GF-D8 (cell line): ENCODE results near the gene SMIM45.
"Not testable (repeated sequence)": the region's sequence is repeated elsewhere in the genome, so short reads cannot be mapped to it uniquely, and the experiment has no call there.

Source experiments
- DNase-seq: peaks from one replicate; lab custom pipeline; 2025; lab: John Stamatoyannopoulos, UW

Gene SMIM45

GRCh38 chr22:41934284-41935014 is 17.5 kb upstream of the SMIM45 start:
- DNase-seq, result no peak

DNA sequence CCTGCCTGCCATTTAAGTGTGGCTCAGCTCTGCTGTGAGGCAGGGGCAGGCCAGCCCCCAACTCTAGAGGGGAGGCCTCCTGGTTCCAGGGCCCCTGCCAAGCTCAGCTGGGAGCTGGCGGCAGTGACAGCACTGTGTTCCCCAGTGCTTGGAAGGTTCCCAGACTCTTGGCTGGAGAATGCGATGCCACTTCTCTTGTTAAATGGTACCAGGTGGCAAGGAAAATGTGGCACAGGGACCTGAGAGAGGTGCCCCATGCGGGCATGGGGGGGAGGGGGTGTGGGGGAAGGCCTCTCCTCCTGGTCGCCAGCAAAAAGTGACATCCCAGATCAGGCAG is 17.0 kb upstream of the SMIM45 start:
- no peak for DNase-seq

- no peak for DNase-seq
Measured at GRCh38 chr22:41935509-41935908, 16.4 kb upstream of the SMIM45 start.

DNA sequence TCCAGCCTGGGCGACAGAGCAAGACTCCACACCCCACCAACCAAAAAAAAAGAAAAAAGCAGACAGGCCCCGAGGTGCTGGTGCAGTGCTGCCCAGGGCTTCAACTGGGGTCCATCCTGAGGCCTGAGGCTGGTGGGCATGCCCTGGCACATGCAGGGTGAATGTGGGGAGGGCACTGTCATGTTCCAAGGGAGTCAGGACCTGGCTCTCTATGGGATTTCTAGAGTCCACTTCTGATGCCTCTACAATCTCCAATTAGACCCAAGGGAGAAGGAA is 15.1 kb upstream of the SMIM45 start:
- DNase-seq, result no peak

DNA sequence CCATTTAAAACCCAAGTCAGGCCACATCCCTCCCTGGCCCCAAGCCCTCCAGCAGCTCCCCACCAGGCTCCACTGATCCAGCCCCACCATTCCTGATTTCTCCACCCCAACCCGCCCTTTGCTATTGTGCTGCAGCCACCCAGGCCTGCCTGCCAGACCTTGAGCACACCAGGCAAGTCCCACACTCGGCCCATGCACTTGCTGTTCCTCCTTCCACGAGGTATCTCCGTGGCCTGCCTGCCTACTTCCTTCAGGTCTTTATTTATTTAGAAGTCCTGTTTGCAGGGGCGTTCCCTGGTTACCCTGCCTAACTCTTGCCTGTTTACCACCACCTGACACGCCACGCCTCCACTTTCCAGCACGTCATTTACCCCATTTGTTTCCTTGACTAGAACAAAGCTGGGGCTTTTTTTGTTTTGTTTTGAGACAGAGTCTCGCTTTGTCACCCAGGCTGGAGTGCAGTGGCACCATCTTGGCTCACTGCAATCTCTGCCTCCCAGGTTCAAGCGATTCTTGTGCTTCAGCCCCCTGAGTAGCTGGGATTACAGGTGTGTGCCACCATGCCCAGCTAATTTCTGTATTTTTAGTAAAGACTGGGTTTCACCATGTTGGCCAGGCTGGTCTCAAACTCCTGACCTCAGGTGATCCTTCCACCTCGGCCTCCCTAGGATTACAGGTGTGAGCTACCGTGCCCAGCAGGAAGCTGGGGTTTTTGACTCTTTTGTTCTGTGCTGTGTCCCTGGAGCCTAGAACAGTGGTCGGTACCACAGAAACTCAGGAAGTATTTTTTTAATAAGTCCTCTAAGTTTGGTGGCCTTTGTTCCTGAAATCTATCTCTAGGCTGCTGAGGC is 11.7 kb upstream of the SMIM45 start:
- DNase-seq, result no peak

GRCh38 chr22:41940832-41941765 is 10.9 kb upstream of the SMIM45 start:
- no peak for DNase-seq

DNA sequence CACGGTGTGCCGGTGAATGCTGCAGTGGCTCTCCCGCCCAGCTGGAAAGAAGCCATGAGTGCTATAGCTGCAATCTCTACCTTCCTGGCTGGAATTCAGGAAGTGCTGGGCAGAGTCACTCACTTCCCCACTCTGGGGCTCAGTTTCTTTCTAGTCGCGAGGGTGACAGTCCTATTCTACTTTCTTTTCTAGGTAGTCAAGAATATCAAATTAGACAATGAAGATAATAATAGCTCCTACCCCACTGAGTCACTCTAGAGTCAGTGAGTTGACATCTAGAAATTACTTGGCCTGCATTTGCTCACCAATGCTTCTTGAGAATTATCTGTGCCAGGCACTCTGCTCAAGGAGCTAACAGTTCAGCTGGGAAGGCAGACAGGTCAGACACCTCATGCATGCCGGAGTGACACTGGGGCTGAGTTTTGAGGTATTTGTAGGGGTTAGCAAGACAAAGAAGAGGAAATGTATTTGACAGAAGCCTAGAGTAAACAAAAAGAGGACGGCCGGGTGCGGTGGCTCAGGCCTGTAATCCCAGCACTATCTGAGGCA is 8.2 kb upstream of the SMIM45 start:
- no peak for DNase-seq

GRCh38 chr22:41946629-41947423 is 5.1 kb upstream of the SMIM45 start, which contains the start of gene CENPM:
TSS of gene CENPM (minus strand) at chr22:41947152. CDS start at chr22:41947076, 76 bp downstream.
- peak; percentile 90 for DNase-seq

GRCh38 chr22:41947424-41948080 is 4.4 kb upstream of the SMIM45 start:
- DNase-seq, result no peak

DNA sequence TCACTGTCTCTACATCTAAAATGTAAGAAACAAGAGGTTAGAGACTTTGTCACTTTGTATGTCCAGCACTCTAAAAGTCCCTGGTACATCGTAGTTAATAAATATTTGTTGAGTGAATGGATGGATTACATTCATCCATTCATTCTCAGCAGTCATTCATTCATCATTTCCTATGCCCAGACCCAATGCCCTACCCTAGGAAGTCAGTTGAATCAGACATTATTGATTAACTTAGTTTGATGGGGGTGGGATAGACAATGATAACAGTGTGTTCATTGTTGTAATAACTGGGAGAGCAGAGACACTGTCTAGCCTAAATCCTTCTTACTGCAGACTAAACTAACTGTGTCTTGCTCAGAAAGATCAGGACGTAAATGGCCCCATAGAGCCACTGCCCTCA is 3.8 kb upstream of the SMIM45 start:
- no peak for DNase-seq

GRCh38 chr22:41948928-41949296 is 3.0 kb upstream of the SMIM45 start:
- not testable (repeated sequence) for DNase-seq

- no peak for DNase-seq
Measured at GRCh38 chr22:41949297-41949965, 2.5 kb upstream of the SMIM45 start.

- DNase-seq, result no peak
Measured at GRCh38 chr22:41952713-41953112, 763 bp downstream of the SMIM45 start.

- DNase-seq, result no peak
Measured at GRCh38 chr22:41957941-41958556, 6.1 kb downstream of the SMIM45 start.

DNA sequence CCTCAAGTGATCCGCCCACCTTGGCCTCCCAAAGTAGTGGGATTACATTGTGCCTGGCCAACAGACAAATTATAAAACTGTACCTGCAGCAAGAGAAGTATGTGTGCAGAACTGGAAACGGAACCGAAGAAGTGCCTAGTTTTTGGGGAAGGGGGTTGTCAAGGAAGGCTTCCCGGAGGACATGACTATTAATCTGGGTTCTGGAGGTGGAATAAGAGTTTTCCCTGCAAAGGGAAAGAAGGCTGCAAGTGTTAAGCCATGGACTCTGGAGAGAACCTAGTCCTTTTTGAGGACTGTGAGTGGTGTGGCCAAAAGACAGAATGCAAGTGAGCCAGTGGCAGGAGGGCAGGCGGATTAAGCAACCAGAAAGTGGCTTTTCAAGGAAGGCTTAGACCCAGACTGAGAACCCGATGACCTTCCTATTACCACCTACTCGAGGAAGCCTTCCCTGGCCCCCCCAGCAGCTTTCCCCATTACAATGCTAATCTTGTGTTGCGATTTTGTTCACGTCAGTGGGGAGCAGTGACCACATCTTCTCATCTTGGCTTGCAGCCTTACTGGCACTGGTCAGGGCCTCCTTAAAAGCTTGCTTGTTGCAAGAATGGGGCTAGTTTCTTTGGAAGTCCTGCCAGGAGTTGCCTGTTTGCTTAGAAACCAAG is 11.6 kb downstream of the SMIM45 start:
- DNase-seq, result peak; percentile 13

GRCh38 chr22:41964112-41964491 is 12.2 kb downstream of the SMIM45 start:
- DNase-seq, result no peak

DNA sequence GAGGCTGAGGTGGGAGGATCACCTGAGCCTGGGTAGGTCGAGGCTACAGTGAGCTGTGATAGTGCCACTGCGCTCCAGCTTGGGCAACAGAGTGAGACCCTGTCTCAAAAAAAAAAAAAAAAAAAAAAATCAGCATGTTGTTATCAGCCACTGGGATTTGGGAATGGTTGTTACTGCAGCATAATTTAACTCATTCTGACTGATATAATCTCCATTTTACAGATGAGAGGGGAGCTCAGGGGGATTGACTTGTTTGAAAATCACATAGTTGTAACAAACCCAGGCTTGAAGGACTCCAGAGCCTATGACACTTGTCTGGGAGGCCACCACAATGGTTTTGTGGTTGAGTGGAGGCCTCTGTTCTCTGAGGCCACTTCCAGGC is 14.3 kb downstream of the SMIM45 start:
- no peak for DNase-seq

- DNase-seq, result peak; percentile 22
Measured at GRCh38 chr22:41966607-41967240, 14.8 kb downstream of the SMIM45 start.

- no peak for DNase-seq
Measured at GRCh38 chr22:41968601-41969000, 16.7 kb downstream of the SMIM45 start.
